ENCODE data around the gene GUCA2B. TPM values are rescaled to one million over a fixed set of nuclear protein-coding genes. Genes with fewer than 3 reads are reported as not detected.

Gene GUCA2B
- total RNA-seq, 2 experiments from 2014 or later: not detected

- Histone ChIP-seq H3K9me2 (ENCODE audit: insufficient read depth, low read length) (no peaks in the 10 kb centered on the region), H3K9me3 (ENCODE audit: low read length) (no peaks in the 10 kb centered on the region), H3K4me2 (ENCODE audit: low read length) (no peak overlapping the region), H3K27ac (ENCODE audit: low read depth, low read length, poor library complexity, severe bottlenecking) (no peak overlapping the region), H3K79me2 (ENCODE audit: insufficient read depth, low read depth, low read length) (no peaks in the 10 kb centered on the region), H3K4me3 (ENCODE audit: low read depth, low read length, poor library complexity, severe bottlenecking) (no peak overlapping the region), H4K20me1 (ENCODE audit: insufficient read depth, low read length) (no peaks in the 10 kb centered on the region), H3K36me3 (ENCODE audit: insufficient read depth, low read length) (no peaks in the 10 kb centered on the region), H2AFZ (ENCODE audit: low read length) (no peak overlapping the region), H3K4me1 (ENCODE audit: insufficient read depth, low read length, poor library complexity, severe bottlenecking) (no peaks in the 10 kb centered on the region)
- POLR2A ChIA-PET: no interaction called here
- BruUV-seq (replicated peaks): no TSS peak
- intact Hi-C loops (cut with micrococcal nuclease; ENCODE audit: unreplicated experiment): no loop called here
- CTCF ChIA-PET (ENCODE audit: unreplicated experiment): no interaction called here
- DNase-seq (ENCODE audit: low spot score): no peak
- no peak for TF ChIP-seq EZH2phosphoT487 (IDR thresholded peaks at IDR 0.05; ENCODE audit: borderline replicate concordance, low read depth, low read length)
Measured at GRCh38 chr1:42140191-42140590, 13.0 kb upstream of the GUCA2B start.

GRCh38 chr1:42141978-42142377 is 11.2 kb upstream of the GUCA2B start:
- H2AFZ ChIP-seq (ENCODE audit: low read length): no peak overlapping the region
- ChIA-PET CTCF (ENCODE audit: unreplicated experiment) (no interaction called here), POLR2A (no interaction called here)
- H3K4me1 ChIP-seq (ENCODE audit: insufficient read depth, low read length, poor library complexity, severe bottlenecking): no peaks in the 10 kb centered on the region
- no peak overlapping the region for H3K27ac ChIP-seq (ENCODE audit: low read depth, low read length, poor library complexity, severe bottlenecking)
- H3K36me3 ChIP-seq (ENCODE audit: insufficient read depth, low read length): no peaks in the 10 kb centered on the region
- H3K4me3 ChIP-seq (ENCODE audit: low read depth, low read length, poor library complexity, severe bottlenecking): no peak overlapping the region
- H3K9me3 ChIP-seq (ENCODE audit: low read length): no peaks in the 10 kb centered on the region
- H3K4me2 ChIP-seq (ENCODE audit: low read length): no peak overlapping the region
- H3K9me2 ChIP-seq (ENCODE audit: insufficient read depth, low read length): no peaks in the 10 kb centered on the region
- TF ChIP-seq CTCF (conservative IDR thresholded peaks at IDR 0.05; ENCODE audit: low read length) (no peak), EZH2phosphoT487 (IDR thresholded peaks at IDR 0.05; ENCODE audit: borderline replicate concordance, low read depth, low read length) (no peak)
- H3K79me2 ChIP-seq (ENCODE audit: insufficient read depth, low read depth, low read length): no peaks in the 10 kb centered on the region
- no peak for DNase-seq (ENCODE audit: low spot score)
- no peaks in the 10 kb centered on the region for H4K20me1 ChIP-seq (ENCODE audit: insufficient read depth, low read length)
- no TSS peak for BruUV-seq (replicated peaks)
- intact Hi-C loops (cut with micrococcal nuclease; ENCODE audit: unreplicated experiment): no loop called here

- TF ChIP-seq EZH2phosphoT487 (IDR thresholded peaks at IDR 0.05; ENCODE audit: borderline replicate concordance, low read depth, low read length) (no peak), CTCF (conservative IDR thresholded peaks at IDR 0.05; ENCODE audit: low read length) (no peak)
- CTCF ChIA-PET (ENCODE audit: unreplicated experiment): no interaction called here
Measured at GRCh38 chr1:42142894-42143675, 10.1 kb upstream of the GUCA2B start.

More at GRCh38 chr1:42142894-42143675, 10.1 kb upstream of the GUCA2B start:
- H3K9me2 ChIP-seq (ENCODE audit: insufficient read depth, low read length): no peaks in the 10 kb centered on the region
- no peak overlapping the region for H2AFZ ChIP-seq (ENCODE audit: low read length)
- DNase-seq (ENCODE audit: low spot score): no peak
- no TSS peak for BruUV-seq (replicated peaks)
- no peak overlapping the region for H3K27ac ChIP-seq (ENCODE audit: low read depth, low read length, poor library complexity, severe bottlenecking)
- POLR2A ChIA-PET: no interaction called here
- no peaks in the 10 kb centered on the region for H3K4me1 ChIP-seq (ENCODE audit: insufficient read depth, low read length, poor library complexity, severe bottlenecking)
- no peak overlapping the region for H3K4me3 ChIP-seq (ENCODE audit: low read depth, low read length, poor library complexity, severe bottlenecking)
- no peaks in the 10 kb centered on the region for H3K79me2 ChIP-seq (ENCODE audit: insufficient read depth, low read depth, low read length)
- H3K4me2 ChIP-seq (ENCODE audit: low read length): no peak overlapping the region
- intact Hi-C loops (cut with micrococcal nuclease; ENCODE audit: unreplicated experiment): no loop called here
- H3K9me3 ChIP-seq (ENCODE audit: low read length): no peaks in the 10 kb centered on the region
- no peaks in the 10 kb centered on the region for H4K20me1 ChIP-seq (ENCODE audit: insufficient read depth, low read length)
- no peaks in the 10 kb centered on the region for H3K36me3 ChIP-seq (ENCODE audit: insufficient read depth, low read length)
